ENCODE results near the gene UACA.

The UACA gene

GRCh38 chr15:70708839-70709238, 54.5 kb downstream of the UACA start:
- DNase-seq (ENCODE audit: low read depth): no peak

GRCh38 chr15:70707686-70708300, 55.6 kb downstream of the UACA start:
- no peak for DNase-seq (ENCODE audit: low read depth)

- no peak for DNase-seq (ENCODE audit: low read depth)
These were observed 58.6 kb downstream of the UACA start for GRCh38 chr15:70704731-70705130.

GRCh38 chr15:70704166-70704565, 59.2 kb downstream of the UACA start:
- no peak for DNase-seq (ENCODE audit: low read depth)

GRCh38 chr15:70703096-70703878, 60.1 kb downstream of the UACA start:
- DNase-seq (ENCODE audit: low read depth): no peak

- DNase-seq (ENCODE audit: low read depth): no peak
These were observed 60.8 kb downstream of the UACA start for GRCh38 chr15:70702584-70702983.

GRCh38 chr15:70701891-70702568, 61.3 kb downstream of the UACA start:
- DNase-seq (ENCODE audit: low read depth): no peak

GRCh38 chr15:70701171-70701570, 62.2 kb downstream of the UACA start:
- DNase-seq (ENCODE audit: low read depth): no peak

- DNase-seq (ENCODE audit: low read depth): no peak
These were observed 63.5 kb downstream of the UACA start for GRCh38 chr15:70699890-70700289.

GRCh38 chr15:70698836-70699390, 64.4 kb downstream of the UACA start:
- no peak for DNase-seq (ENCODE audit: low read depth)

GRCh38 chr15:70698426-70698825, 64.9 kb downstream of the UACA start:
- no peak for DNase-seq (ENCODE audit: low read depth)

- no peak for DNase-seq (ENCODE audit: low read depth)
These were observed 72.7 kb downstream of the UACA start for GRCh38 chr15:70690491-70691276.

- no peak for DNase-seq (ENCODE audit: low read depth)
These were observed 73.3 kb downstream of the UACA start for GRCh38 chr15:70690021-70690420.

- DNase-seq (ENCODE audit: low read depth): no peak
These were observed 75.9 kb downstream of the UACA start for GRCh38 chr15:70687482-70687881.

- no peak for DNase-seq (ENCODE audit: low read depth)
These were observed 82.5 kb downstream of the UACA start for GRCh38 chr15:70680817-70681216.

GRCh38 chr15:70679919-70680231, 83.5 kb downstream of the UACA start:
- no peak for DNase-seq (ENCODE audit: low read depth)

GRCh38 chr15:70672081-70672480, 91.3 kb downstream of the UACA start:
- no peak for DNase-seq (ENCODE audit: low read depth)

- no peak for DNase-seq (ENCODE audit: low read depth)
These were observed 92.7 kb downstream of the UACA start for GRCh38 chr15:70670680-70671079.

GRCh38 chr15:70669966-70670658, 93.2 kb downstream of the UACA start:
- DNase-seq (ENCODE audit: low read depth): no peak

GRCh38 chr15:70669006-70669602, 94.3 kb downstream of the UACA start:
- no peak for DNase-seq (ENCODE audit: low read depth)

GRCh38 chr15:70665599-70665998, 97.8 kb downstream of the UACA start:
- DNase-seq (ENCODE audit: low read depth): no peak

Data from stimulated activated CD8-positive, alpha-beta memory T cell treated with anti-CD3 and anti-CD28 coated beads, Interleukin-4, amount 100 ng/mL, for 24 hours (primary cell).